Lower leg skin (tissue), 3 donors: ENCODE results near the gene ZNF774.

Experiments used
- POLR2A ChIP-seq, 2 donors: fragments of 450-650 bp; IDR thresholded peaks; one replicate each; pipeline ENCODE4 v1.6.1; 2016 to 2017; ENCODE audit warnings: antibody characterized with exemption in 2 of 2, mild to moderate bottlenecking in 1 of 2, moderate library complexity in 1 of 2
- TF ChIP-seq, protein P1 (sequence below), 3 donors: fragments of 450-650 bp; IDR thresholded peaks; one replicate each; pipeline ENCODE4 v1.5.1; 2016; ENCODE audit warnings: antibody characterized with exemption in 3 of 3, mild to moderate bottlenecking in 3 of 3, moderate library complexity in 2 of 3

DNA sequence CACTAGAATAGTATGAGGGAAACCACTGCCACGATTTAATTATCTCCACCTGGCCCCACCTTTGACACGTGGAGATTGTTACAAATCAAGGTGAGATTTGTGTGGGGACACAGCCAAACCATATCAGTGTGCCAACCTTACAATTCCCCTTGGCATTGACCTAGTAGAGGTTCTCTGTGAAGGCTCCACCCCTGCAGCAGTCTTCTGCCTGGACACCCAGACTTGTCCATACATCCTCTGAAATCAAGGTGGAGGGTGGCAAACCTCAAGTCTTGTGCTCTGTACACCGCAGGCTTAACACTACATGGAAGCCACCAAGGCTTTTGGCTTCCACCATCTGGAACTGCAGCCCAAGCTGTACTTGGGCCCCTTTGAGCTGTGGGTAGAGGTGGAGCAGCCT is 27.2 kb downstream of the ZNF774 start:
- TF ChIP-seq, protein P1, sequence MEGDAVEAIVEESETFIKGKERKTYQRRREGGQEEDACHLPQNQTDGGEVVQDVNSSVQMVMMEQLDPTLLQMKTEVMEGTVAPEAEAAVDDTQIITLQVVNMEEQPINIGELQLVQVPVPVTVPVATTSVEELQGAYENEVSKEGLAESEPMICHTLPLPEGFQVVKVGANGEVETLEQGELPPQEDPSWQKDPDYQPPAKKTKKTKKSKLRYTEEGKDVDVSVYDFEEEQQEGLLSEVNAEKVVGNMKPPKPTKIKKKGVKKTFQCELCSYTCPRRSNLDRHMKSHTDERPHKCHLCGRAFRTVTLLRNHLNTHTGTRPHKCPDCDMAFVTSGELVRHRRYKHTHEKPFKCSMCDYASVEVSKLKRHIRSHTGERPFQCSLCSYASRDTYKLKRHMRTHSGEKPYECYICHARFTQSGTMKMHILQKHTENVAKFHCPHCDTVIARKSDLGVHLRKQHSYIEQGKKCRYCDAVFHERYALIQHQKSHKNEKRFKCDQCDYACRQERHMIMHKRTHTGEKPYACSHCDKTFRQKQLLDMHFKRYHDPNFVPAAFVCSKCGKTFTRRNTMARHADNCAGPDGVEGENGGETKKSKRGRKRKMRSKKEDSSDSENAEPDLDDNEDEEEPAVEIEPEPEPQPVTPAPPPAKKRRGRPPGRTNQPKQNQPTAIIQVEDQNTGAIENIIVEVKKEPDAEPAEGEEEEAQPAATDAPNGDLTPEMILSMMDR (IDR thresholded peaks at IDR 0.05) = no peak
- no peak for TF ChIP-seq POLR2A (IDR thresholded peaks at IDR 0.05)
